AG09319 (cell line): ENCODE measurements around the gene SEMA3G.

Experiments
- DNase-seq: peaks from one replicate; pipeline ENCODE4 v3.0.0-alpha.2; 2010; ENCODE audit warnings: low read depth; ENCODE audit errors: extremely low read depth
- TF ChIP-seq, protein P1 (sequence below): IDR thresholded peaks from 2 replicates; pipeline ENCODE4 v1.5.1; 2011; ENCODE audit warnings: low read depth, mild to moderate bottlenecking, inconsistent platforms, low read length, moderate library complexity

Gene SEMA3G

DNA sequence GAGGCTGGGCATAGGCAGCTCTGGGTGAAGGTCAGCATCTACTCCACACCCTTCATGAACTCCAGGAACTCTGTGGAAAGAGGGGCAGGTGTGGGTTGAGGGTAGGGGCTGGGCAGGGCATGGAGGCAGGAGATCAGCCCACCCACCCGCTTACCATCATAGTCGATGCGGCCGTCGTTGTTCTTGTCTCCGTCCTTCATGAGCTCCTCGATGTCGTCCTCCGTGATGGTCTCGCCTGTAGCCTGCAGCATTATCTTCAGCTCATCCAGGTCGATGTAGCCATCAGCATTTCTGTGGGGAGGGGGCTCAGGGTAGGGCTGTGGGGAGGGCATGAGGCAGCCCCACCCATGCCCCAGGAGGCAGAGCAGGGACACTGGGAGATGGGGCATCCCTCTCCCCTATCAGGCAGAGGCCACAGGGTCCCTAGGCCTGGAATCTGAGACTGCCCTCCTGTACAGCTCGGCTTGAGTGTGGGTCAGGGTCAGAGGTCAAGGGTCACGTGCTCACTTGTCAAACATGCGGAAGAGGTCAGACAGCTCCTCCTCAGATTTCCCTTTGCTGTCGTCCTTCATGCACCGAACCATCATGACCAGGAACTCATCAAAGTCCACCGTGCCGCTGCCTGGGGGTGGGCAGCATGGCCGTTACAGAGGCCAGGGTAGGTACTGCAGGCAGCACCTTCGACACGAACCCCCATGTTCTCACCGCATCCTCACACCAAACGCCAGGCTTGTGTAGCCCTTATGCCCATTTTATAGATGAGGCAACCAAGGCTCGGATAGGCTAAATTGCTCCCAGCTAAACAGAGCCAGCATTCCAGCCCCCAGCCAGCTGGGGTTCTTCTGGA is 6.6 kb upstream of the SEMA3G start:
- DNase-seq: no peak
- TF ChIP-seq, protein P1, sequence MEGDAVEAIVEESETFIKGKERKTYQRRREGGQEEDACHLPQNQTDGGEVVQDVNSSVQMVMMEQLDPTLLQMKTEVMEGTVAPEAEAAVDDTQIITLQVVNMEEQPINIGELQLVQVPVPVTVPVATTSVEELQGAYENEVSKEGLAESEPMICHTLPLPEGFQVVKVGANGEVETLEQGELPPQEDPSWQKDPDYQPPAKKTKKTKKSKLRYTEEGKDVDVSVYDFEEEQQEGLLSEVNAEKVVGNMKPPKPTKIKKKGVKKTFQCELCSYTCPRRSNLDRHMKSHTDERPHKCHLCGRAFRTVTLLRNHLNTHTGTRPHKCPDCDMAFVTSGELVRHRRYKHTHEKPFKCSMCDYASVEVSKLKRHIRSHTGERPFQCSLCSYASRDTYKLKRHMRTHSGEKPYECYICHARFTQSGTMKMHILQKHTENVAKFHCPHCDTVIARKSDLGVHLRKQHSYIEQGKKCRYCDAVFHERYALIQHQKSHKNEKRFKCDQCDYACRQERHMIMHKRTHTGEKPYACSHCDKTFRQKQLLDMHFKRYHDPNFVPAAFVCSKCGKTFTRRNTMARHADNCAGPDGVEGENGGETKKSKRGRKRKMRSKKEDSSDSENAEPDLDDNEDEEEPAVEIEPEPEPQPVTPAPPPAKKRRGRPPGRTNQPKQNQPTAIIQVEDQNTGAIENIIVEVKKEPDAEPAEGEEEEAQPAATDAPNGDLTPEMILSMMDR: no peak

DNA sequence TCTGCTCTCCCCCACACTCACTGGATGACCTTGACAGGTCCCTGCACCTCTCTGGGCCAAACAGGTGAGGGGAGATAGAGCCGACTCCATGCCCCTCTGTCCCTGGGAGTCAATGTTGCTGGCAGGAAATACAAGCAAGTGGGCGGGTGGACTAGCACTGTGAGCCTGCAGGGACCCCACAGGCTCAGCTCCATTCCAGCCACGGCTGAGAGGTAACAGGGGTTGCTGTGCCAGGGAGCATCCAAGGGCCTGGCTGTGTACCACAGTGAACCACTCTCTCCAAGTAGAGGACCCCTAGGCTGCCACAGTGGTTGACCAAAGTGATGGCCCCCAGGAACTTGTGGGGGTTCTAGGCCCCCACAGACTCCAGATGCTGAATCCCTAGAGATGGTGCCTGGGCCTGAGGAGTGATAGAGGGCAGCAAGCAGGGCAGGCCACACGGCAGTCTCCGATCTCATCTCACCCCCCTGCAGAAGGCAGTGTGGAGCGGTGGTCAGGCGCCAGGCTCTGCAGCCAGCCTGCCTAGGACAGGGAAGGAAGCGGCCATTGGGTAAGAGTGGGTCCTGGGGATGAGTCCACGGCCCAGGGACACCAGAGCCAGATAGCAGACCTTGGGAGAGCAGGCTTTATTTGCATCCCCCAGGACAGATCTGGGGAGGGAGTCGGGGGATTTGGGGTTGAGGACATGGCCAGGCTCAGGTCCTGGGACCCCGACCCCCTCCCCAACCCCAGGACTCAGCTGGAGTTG is 5.8 kb upstream of the SEMA3G start:
- TF ChIP-seq, protein P1: no peak

DNA sequence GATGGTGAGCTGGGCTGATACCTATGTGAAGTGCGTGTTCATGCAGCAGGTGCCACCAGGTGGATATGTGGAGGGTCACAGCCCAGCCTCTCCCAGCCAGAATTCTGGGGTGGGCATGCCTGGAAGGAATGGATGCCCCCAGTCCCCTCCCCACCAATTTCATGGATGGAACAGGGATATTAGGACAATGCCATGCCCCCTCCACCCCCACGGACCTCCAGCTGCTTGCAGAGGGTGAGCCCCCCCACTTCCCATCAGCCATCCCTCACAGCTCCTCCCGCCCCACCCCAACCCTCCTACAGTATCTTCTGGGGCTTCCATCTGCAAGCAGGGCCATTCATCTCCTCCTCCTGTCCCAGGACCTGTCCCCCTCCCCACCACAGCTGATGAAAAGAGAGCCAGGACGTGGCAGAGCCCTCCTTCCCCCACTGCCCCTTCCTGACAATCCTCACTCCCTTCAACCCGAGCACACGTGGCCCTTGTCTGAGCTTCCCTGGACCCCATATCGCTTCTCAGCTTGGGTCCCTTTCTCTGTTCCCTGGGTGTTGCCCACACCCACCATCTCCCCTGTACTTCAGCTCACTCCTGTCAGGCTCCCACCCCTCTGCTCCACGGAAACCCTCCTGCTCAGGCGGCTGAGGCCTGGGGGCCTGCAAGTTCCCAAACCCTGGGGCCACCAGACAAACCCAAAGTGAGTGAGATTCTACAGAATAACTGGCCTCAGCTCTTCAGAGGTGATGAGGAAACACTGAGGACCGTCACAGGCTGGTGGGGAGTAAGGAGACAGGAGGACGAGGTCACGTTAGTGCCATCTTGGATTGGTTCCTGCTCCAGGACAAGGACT is 2.8 kb upstream of the SEMA3G start:
- TF ChIP-seq, protein P1: no peak
- no peak for DNase-seq

More for the DNA sequence above, 5.8 kb upstream of the SEMA3G start:
- no peak for DNase-seq

DNA sequence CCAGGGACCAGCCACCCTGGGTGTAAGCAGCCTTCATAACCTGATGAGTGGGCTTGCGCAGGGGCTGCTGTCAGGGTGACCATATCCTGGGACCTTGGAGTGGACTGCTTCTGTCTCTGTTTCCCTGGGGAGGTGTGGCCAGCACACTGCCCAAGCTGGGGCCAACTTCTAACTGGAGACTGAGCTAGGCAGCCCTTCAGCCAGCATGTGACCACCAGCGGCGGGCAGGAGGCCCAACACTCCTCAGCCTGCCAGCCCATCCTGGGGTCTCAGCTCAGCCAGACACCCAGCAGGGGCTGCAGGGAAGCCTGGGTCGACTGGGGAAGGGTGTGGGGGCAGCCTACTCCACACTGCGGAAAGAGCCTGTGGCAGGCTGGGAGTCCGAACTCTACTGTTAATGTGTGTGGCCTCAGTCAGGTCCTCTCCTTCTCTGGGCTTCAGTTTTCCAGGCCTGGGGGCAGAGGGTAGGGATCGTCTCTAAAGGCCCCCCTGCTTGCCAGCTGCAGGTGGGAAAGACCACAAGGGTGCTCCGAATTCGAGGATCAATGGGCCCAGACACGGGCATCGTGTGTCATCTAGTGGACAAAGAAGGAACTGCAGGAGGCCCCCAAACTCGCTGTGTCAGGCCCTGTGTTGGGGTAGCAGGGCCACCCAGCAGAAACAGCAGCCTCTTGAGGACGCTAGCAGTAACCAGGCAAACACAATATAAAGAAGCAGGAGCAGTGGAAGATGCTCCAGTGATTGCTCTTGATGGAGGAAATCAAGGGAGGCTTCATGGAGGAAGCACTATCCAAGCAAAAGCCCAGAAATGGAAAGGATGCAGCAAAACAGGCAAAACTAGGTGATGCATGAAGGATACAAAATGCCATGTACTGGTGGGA is 2.0 kb upstream of the SEMA3G start:
- no peak for DNase-seq
- TF ChIP-seq, protein P1: no peak; the same call in none of the 2 replicates

DNA sequence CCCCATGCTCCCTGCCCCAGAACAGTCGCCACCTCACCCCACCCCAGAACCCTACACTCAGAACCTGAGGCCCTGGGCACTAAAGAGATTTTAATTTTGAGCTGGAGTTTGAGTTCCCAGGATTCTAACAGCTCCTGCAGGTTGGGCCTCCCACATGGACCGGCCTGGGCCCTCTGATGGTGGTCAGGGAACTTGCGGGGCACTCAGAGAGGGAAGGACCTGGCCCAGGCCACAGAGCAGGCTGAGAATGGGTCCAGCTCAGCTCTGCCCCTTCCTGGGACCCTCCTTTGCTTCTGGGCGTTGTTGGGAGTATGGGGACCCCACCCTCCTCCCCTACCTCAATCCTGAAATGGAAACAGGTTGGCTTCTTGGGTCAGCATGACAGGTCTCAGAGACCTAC is 1.1 kb upstream of the SEMA3G start:
- TF ChIP-seq, protein P1: no peak
- DNase-seq: no peak

DNA sequence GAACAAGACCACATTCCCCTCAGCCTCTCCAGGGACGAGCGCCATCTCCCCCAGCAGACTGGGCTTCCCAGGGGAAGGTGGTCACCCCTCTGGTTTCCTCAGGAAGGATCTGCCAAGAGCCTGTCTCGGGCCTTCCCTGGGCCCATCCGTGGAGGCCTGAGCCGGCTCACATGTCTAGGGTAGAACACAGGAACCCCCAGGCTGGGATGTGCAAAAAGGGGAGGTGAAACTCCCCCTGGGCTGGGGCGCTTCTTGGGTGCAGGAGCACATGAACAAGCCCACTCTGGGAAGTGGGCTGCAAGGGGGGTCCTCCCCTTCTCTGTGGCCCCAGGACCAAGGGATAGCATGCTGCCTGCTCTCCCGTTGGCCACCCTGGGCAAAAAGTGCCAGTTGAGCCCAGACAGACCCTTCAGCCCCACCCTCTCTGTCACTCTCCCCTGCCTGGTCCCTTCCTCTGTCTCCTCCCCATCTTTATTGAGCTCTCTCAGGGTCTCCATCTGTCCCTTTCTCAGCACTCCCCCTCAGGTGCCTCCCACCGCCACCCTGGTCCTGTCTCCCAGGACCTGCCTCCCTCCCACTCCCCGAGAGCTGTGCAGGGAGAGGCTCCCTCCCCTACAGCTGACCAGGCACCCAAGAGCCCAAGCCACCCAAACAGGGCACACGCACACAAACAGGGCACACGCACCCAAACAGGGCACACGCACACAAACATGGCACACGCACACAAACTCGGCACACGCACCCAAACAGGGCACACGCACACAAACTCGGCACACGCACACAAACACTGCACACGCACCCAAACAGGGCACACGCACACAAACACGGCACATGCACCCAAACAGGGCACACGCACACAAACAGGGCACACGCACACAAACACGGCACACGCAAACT is 864 bp downstream of the SEMA3G start:
- TF ChIP-seq, protein P1: no peak
- DNase-seq: no peak
